IPS-15b (cell line): ENCODE measurements around the gene UMPS.
"Not testable (repeated sequence)": the region's sequence is repeated elsewhere in the genome, so short reads cannot be mapped to it uniquely, and the experiment has no call there.

Source experiments
- H3K27me3 ChIP-seq: one replicate; pipeline ENCODE4 v1.6.1; 2013; ENCODE audit warnings: low read length; ENCODE audit not compliant: control insufficient read depth, insufficient read depth
- H3K36me3 ChIP-seq: one replicate; pipeline ENCODE4 v1.6.1; 2013; ENCODE audit warnings: low read length; ENCODE audit not compliant: control insufficient read depth, insufficient read depth
- H3K4me1 ChIP-seq: one replicate; pipeline ENCODE4 v1.6.1; 2013; ENCODE audit warnings: mild to moderate bottlenecking, low read length; ENCODE audit not compliant: control insufficient read depth, insufficient read depth
- H3K4me3 ChIP-seq: one replicate; pipeline ENCODE4 v1.5.1; 2013; ENCODE audit warnings: low read depth, low read length
- H3K9ac ChIP-seq: one replicate; pipeline ENCODE4 v1.6.1; 2013; ENCODE audit warnings: low read depth, mild to moderate bottlenecking, low read length
- H3K9me3 ChIP-seq: one replicate; pipeline ENCODE4 v1.6.1; 2013; ENCODE audit warnings: mild to moderate bottlenecking, low read length; ENCODE audit not compliant: control insufficient read depth, insufficient read depth

UMPS gene

GRCh38 chr3:124784686-124785382, 54.6 kb downstream of the UMPS start:
- H3K4me1 ChIP-seq: peaks cover 11% of the 10 kb centered on the region
- H3K36me3 ChIP-seq: peaks cover 3% of the 10 kb centered on the region
- H3K27me3 ChIP-seq: no peaks in the 10 kb centered on the region
- no peak overlapping the region for H3K9ac ChIP-seq
- no peaks in the 10 kb centered on the region for H3K9me3 ChIP-seq
- H3K4me3 ChIP-seq: no peak overlapping the region

- no peaks in the 10 kb centered on the region for H3K27me3 ChIP-seq
- no peak overlapping the region for H3K4me3 ChIP-seq
- no peak overlapping the region for H3K9ac ChIP-seq
- H3K36me3 ChIP-seq: peaks cover 3% of the 10 kb centered on the region
- peaks cover 6% of the 10 kb centered on the region for H3K4me1 ChIP-seq
- no peaks in the 10 kb centered on the region for H3K9me3 ChIP-seq
Measured at GRCh38 chr3:124785973-124786372, 55.7 kb downstream of the UMPS start.

- Histone ChIP-seq H3K36me3 (peaks cover 3% of the 10 kb centered on the region), H3K9ac (no peak overlapping the region), H3K9me3 (no peaks in the 10 kb centered on the region)
Measured at GRCh38 chr3:124786511-124787241, 56.4 kb downstream of the UMPS start.

GRCh38 chr3:124787476-124788195, 57.4 kb downstream of the UMPS start:
- Histone ChIP-seq H3K36me3 (peaks cover 7% of the 10 kb centered on the region), H3K4me3 (no peak overlapping the region), H3K27me3 (no peaks in the 10 kb centered on the region), H3K9ac (no peak overlapping the region), H3K9me3 (no peaks in the 10 kb centered on the region), H3K4me1 (no peaks in the 10 kb centered on the region)

More at GRCh38 chr3:124786511-124787241, 56.4 kb downstream of the UMPS start:
- Histone ChIP-seq H3K27me3 (no peaks in the 10 kb centered on the region), H3K4me1 (no peaks in the 10 kb centered on the region), H3K4me3 (no peak overlapping the region)

GRCh38 chr3:124788254-124788745, 58.0 kb downstream of the UMPS start:
- H3K27me3 ChIP-seq: no peaks in the 10 kb centered on the region
- no peak overlapping the region for H3K4me3 ChIP-seq
- no peak overlapping the region for H3K9ac ChIP-seq
- H3K4me1 ChIP-seq: no peaks in the 10 kb centered on the region
- H3K36me3 ChIP-seq: peaks cover 7% of the 10 kb centered on the region
- H3K9me3 ChIP-seq: no peaks in the 10 kb centered on the region

GRCh38 chr3:124789103-124789502, 58.9 kb downstream of the UMPS start:
- H3K9ac ChIP-seq, H3K9me3 ChIP-seq, H3K27me3 ChIP-seq, H3K4me1 ChIP-seq, H3K4me3 ChIP-seq: not testable (repeated sequence)
- H3K36me3 ChIP-seq: peaks cover 14% of the 10 kb centered on the region

- H3K36me3 ChIP-seq: peaks cover 11% of the 10 kb centered on the region
- H3K4me3 ChIP-seq: no peak overlapping the region
- no peaks in the 10 kb centered on the region for H3K4me1 ChIP-seq
- no peak overlapping the region for H3K9ac ChIP-seq
- no peaks in the 10 kb centered on the region for H3K9me3 ChIP-seq
- H3K27me3 ChIP-seq: no peaks in the 10 kb centered on the region
Measured at GRCh38 chr3:124791142-124791541, 60.9 kb downstream of the UMPS start.

- no peak overlapping the region for H3K4me3 ChIP-seq
- H3K4me1 ChIP-seq: no peaks in the 10 kb centered on the region
- H3K9ac ChIP-seq: no peak overlapping the region
- peaks cover 15% of the 10 kb centered on the region for H3K36me3 ChIP-seq
- no peaks in the 10 kb centered on the region for H3K27me3 ChIP-seq
- H3K9me3 ChIP-seq: no peaks in the 10 kb centered on the region
Measured at GRCh38 chr3:124791639-124792151, 61.4 kb downstream of the UMPS start.

- peaks cover 15% of the 10 kb centered on the region for H3K36me3 ChIP-seq
- H3K9ac ChIP-seq: no peak overlapping the region
- H3K4me1 ChIP-seq: no peaks in the 10 kb centered on the region
- no peaks in the 10 kb centered on the region for H3K9me3 ChIP-seq
- H3K4me3 ChIP-seq: no peak overlapping the region
- no peaks in the 10 kb centered on the region for H3K27me3 ChIP-seq
Measured at GRCh38 chr3:124792341-124793040, 62.2 kb downstream of the UMPS start.

GRCh38 chr3:124793054-124793739, 62.9 kb downstream of the UMPS start:
- Histone ChIP-seq H3K4me3 (no peak overlapping the region), H3K27me3 (no peaks in the 10 kb centered on the region), H3K36me3 (peaks cover 15% of the 10 kb centered on the region), H3K4me1 (no peaks in the 10 kb centered on the region), H3K9me3 (no peaks in the 10 kb centered on the region), H3K9ac (no peak overlapping the region)

GRCh38 chr3:124796477-124796876, 66.2 kb downstream of the UMPS start:
- Histone ChIP-seq H3K36me3 (peaks cover 15% of the 10 kb centered on the region), H3K9ac (no peak overlapping the region), H3K4me3 (no peak overlapping the region), H3K9me3 (no peaks in the 10 kb centered on the region), H3K27me3 (no peaks in the 10 kb centered on the region), H3K4me1 (peaks cover 3% of the 10 kb centered on the region)
